Thyroid gland (tissue), 4 donors: Measurements from ENCODE around the gene NGDN.

Experiments
- CTCF ChIP-seq, 6 experiments: fragments of 200-600 bp in 3 of 6; fragments of 450-650 bp in 3 of 6; sonication (generic) in 3 of 6; IDR thresholded peaks; one replicate each; pipeline ENCODE4 v1.5.1; 2016 to 2019; ENCODE audit warnings: antibody characterized with exemption in 6 of 6, mild to moderate bottlenecking in 2 of 6, inconsistent platforms in 1 of 6, moderate library complexity in 1 of 6
- POLR2A ChIP-seq, 2 donors: fragments of 450-650 bp; IDR thresholded peaks; one replicate each; pipeline ENCODE4 v1.6.1; 2017; ENCODE audit warnings: antibody characterized with exemption in 2 of 2, mild to moderate bottlenecking in 2 of 2, moderate library complexity in 1 of 2

DNA sequence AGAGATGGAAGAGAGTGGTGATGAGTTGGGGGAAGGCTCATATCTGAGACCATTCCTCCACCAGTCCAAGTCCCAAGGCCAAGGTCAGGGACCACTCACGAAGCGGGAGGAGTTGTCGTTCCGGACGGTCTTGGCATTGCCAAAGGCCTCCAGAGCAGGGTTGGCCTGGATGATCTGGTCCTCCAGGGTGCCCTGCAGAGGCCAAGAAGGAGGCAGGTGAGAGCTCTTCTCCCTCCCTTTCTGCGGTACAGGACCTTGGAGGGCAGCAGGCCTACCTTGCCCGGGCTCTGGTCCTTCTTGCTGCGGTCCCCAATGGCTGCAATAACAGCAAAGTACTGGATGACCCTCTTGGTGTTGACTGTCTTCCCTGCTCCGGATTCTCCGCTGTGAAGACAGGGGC lies 38.0 kb upstream of the NGDN start:
- no peak for TF ChIP-seq POLR2A (IDR thresholded peaks at IDR 0.05)
- no peak for TF ChIP-seq CTCF (IDR thresholded peaks at IDR 0.05)
